HG02885 (cell line): ENCODE data around the gene MAGEA9B.
A peak's percentile ranks its signal among the peaks of the same experiment; 100 is the strongest.
"Not testable (repeated sequence)": the region's sequence is repeated elsewhere in the genome, so short reads cannot be mapped to it uniquely, and the experiment has no call there.

Source experiments
- ATAC-seq: cut with Tn5 transposase; IDR thresholded peaks from one replicate; pipeline ENCODE4 v1.9.1; 2021; ENCODE audit warnings: mild to moderate bottlenecking; ENCODE audit not compliant: unreplicated experiment, poor library complexity

Gene MAGEA9B

GRCh38 chrX:149539283-149540130 lies 47.8 kb downstream of the MAGEA9B start:
- ATAC-seq: peak; percentile 41

DNA sequence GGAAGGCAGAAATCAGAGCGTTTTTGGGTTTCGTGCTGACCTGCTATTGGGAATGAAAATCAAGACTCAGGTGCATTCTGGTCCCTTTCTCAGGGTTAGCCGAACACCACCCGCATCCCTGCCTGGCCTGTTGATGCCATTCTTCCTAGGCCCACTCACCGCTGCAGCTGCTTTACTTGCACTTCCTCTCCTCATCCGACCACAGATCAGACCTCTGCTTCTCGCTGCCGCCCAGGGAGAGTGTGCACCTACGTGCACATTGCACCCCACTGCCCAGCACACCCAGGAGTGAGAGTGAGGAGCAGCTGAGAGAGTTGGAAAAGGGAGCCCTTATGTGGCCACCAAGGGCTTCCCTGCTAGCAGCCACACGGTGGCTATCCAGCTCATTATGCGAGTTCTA lies 49.8 kb downstream of the MAGEA9B start:
- ATAC-seq: peak; percentile 19

DNA sequence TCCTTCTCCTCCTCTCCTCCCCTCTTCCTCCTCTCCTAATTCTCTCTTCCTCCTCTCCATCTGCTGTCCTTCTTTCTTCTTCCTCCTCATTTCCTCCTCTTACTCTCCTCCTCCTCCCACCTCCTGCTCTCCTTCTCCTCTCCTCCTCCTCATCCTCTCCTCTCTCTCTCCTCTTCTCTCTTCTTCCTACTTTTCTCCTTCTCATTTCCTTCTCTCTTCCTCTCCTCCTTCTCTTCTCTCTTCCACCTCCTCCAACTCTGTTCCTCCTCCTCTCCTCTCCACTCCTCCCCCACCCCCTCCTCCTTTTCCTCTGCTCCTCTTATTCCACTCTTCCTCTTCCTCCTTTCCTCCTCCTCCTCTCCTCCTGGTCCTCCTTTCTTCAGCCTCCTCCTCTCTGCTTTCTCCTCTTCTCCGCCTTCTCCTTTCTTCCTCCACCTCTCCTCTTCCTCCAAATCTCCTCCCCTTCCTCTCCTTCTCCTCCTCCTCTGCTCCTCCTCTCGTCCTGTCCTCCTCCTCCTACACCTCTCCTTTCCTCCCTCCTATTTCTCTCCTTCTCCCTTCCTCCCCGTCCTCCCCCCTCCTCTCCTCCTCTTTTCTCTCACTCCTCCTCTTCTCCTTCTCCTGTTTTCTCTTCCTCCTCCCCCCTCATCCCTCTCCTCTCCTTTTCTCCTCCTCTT lies 52.2 kb downstream of the MAGEA9B start:
- not testable (repeated sequence) for ATAC-seq

GRCh38 chrX:149533999-149534398 lies 53.3 kb downstream of the MAGEA9B start:
- not testable (repeated sequence) for ATAC-seq

GRCh38 chrX:149532868-149533267 lies 54.4 kb downstream of the MAGEA9B start:
- ATAC-seq: not testable (repeated sequence)
